Measurements from ENCODE around the gene ANKS1A. TPM values are rescaled to one million over a fixed set of nuclear protein-coding genes. Genes with fewer than 3 reads are reported as not detected.
"Not testable (repeated sequence)": the region's sequence is repeated elsewhere in the genome, so short reads cannot be mapped to it uniquely, and the experiment has no call there.

Gene ANKS1A
- total and polyA plus RNA-seq, 2 of the 4 experiments (the other 2 are of a cell fraction): 7.2 to 7.5 TPM

DNA sequence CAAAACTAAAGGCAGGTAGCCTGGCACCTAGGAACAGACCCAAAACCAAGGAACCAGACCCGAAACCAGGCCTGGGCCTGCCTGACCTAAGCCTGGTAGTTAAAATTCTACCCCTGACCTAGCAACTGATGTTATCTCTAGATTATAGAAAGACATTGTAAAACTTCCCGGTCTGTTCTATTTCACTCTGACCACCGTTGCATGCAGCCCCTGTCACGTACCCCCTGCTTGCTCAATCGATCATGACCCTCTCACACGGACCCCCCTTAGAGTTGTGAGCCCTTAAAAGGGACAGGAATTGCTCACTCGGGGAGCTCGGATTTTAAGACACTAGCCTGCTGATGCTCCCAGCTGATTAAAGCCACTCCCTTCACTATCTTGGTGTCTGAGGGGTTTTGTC lies 109.4 kb downstream of the ANKS1A start:
- peaks cover 12% of the 10 kb centered on the region for H3K36me3 ChIP-seq (ENCODE audit: control insufficient read depth, insufficient read depth, low read length)
- H3K4me2 ChIP-seq (ENCODE audit: low read depth, low read length); H4K8ac ChIP-seq (ENCODE audit: low read depth in 2 of 2, low read length in 2 of 2); H2AFZ ChIP-seq (replicated peaks; ENCODE audit: low read length, poor library complexity); H3K9me1 ChIP-seq (ENCODE audit: insufficient read depth, low read length); CTCF ChIA-PET; DNase-seq; H3K56ac ChIP-seq (ENCODE audit: extremely low read depth, insufficient read depth, low read length); in situ Hi-C loops (cut with MboI; ENCODE audit: low sequenced_read_pairs); dilution Hi-C loops (cut with HindIII; ENCODE audit: low sequenced_read_pairs, unreplicated experiment); H2AK5ac ChIP-seq (ENCODE audit: low read depth, low read length); H3K4ac ChIP-seq (ENCODE audit: low read depth, low read length); H3K79me1 ChIP-seq (ENCODE audit: low read depth in 1 of 2, low read length in 2 of 2); H3K14ac ChIP-seq (replicated peaks; ENCODE audit: low read depth, low read length); H3K27ac ChIP-seq (ENCODE audit: insufficient read depth, low read length); H3K4me3 ChIP-seq (ENCODE audit: insufficient read depth, low read depth, low read length); ATAC-seq (ENCODE audit: low read depth); H3K9me3 ChIP-seq (ENCODE audit: control insufficient read depth, insufficient read depth, low read length); H2BK120ac ChIP-seq (ENCODE audit: low read depth, low read length); H2BK5ac ChIP-seq (ENCODE audit: low read depth, low read length, poor library complexity, severe bottlenecking); H4K20me1 ChIP-seq (ENCODE audit: insufficient read depth, low read length); H3K18ac ChIP-seq (ENCODE audit: low read depth, low read length); H4K91ac ChIP-seq (ENCODE audit: insufficient read depth, low read depth, low read length); H3K23ac ChIP-seq (ENCODE audit: low read depth, low read length); H3K4me1 ChIP-seq (ENCODE audit: control insufficient read depth, insufficient read depth, low read length); H2BK20ac ChIP-seq (ENCODE audit: low read depth, low read length); H2AK9ac ChIP-seq (replicated peaks; ENCODE audit: low read depth, low read length, poor library complexity); H2BK15ac ChIP-seq (ENCODE audit: low read depth, low read length); intact Hi-C loops (cut with micrococcal nuclease); H3K9ac ChIP-seq (ENCODE audit: low read depth, low read length); BruUV-seq (replicated peaks); H4K5ac ChIP-seq (ENCODE audit: low read depth, low read length); H3K27me3 ChIP-seq (ENCODE audit: control insufficient read depth, insufficient read depth, low read length); POLR2A ChIA-PET (ENCODE audit: unreplicated experiment): not testable (repeated sequence)
- no CpG with 5 or more reads among the region's 8 CpGs for WGBS, 2 experiments (ENCODE audit: extremely low coverage in 2 of 2, insufficient read length in 1 of 2)

- H4K91ac ChIP-seq (ENCODE audit: insufficient read depth, low read depth, low read length); H2AK9ac ChIP-seq (replicated peaks; ENCODE audit: low read depth, low read length, poor library complexity); H3K4me1 ChIP-seq (ENCODE audit: control insufficient read depth, insufficient read depth, low read length); H3K9ac ChIP-seq (ENCODE audit: low read depth, low read length); H3K18ac ChIP-seq (ENCODE audit: low read depth, low read length); H3K27ac ChIP-seq (ENCODE audit: insufficient read depth, low read length); H2BK15ac ChIP-seq (ENCODE audit: low read depth, low read length); H3K4me2 ChIP-seq (ENCODE audit: low read depth, low read length); H3K4ac ChIP-seq (ENCODE audit: low read depth, low read length); H3K9me3 ChIP-seq (ENCODE audit: control insufficient read depth, insufficient read depth, low read length); H2BK20ac ChIP-seq (ENCODE audit: low read depth, low read length); H3K79me1 ChIP-seq (ENCODE audit: low read depth in 1 of 2, low read length in 2 of 2); H3K27me3 ChIP-seq (ENCODE audit: control insufficient read depth, insufficient read depth, low read length); ATAC-seq (ENCODE audit: low read depth); intact Hi-C loops (cut with micrococcal nuclease); POLR2A ChIA-PET (ENCODE audit: unreplicated experiment); H4K20me1 ChIP-seq (ENCODE audit: insufficient read depth, low read length); H4K8ac ChIP-seq (ENCODE audit: low read depth in 2 of 2, low read length in 2 of 2); H2BK5ac ChIP-seq (ENCODE audit: low read depth, low read length, poor library complexity, severe bottlenecking); H2BK120ac ChIP-seq (ENCODE audit: low read depth, low read length); H3K56ac ChIP-seq (ENCODE audit: extremely low read depth, insufficient read depth, low read length); BruUV-seq (replicated peaks); H2AFZ ChIP-seq (replicated peaks; ENCODE audit: low read length, poor library complexity); in situ Hi-C loops (cut with MboI; ENCODE audit: low sequenced_read_pairs); H4K5ac ChIP-seq (ENCODE audit: low read depth, low read length); dilution Hi-C loops (cut with HindIII; ENCODE audit: low sequenced_read_pairs, unreplicated experiment); DNase-seq; H3K14ac ChIP-seq (replicated peaks; ENCODE audit: low read depth, low read length); H3K23ac ChIP-seq (ENCODE audit: low read depth, low read length); H3K9me1 ChIP-seq (ENCODE audit: insufficient read depth, low read length); H3K4me3 ChIP-seq (ENCODE audit: insufficient read depth, low read depth, low read length); H2AK5ac ChIP-seq (ENCODE audit: low read depth, low read length); CTCF ChIA-PET: not testable (repeated sequence)
- peaks cover 11% of the 10 kb centered on the region for H3K36me3 ChIP-seq (ENCODE audit: control insufficient read depth, insufficient read depth, low read length)
- 100% methylated on average over 2 of the region's 7 CpGs; no CpG with 5 or more reads in 1 of the 2 experiments for WGBS, 2 experiments (ENCODE audit: extremely low coverage in 2 of 2, insufficient read length in 1 of 2)
Observed at GRCh38 chr6:34999153-34999552, 110.1 kb downstream of the ANKS1A start.

All from IMR-90 (cell line).